GM23248 (cell line): ENCODE data around the gene ENTR1. TPM values are rescaled to one million over a fixed set of nuclear protein-coding genes. Genes with fewer than 3 reads are reported as not detected.

Source experiments
- DNase-seq: peaks from one replicate; pipeline ENCODE4 v3.0.0-alpha.2; 2015
- H2AFZ ChIP-seq: fragments of 200-600 bp; sonication (generic); 2 replicates; pipeline ENCODE4 v1.6.1; 2016; ENCODE audit warnings: antibody characterized with exemption
- H3F3A ChIP-seq: fragments of 200-600 bp; sonication (generic); 2 replicates; pipeline ENCODE4 v1.6.1; 2016; ENCODE audit warnings: mild to moderate bottlenecking, antibody characterized with exemption, mixed run types; ENCODE audit not compliant: insufficient read depth
- H3K27ac ChIP-seq: fragments of 200-600 bp; sonication (generic); 2 replicates; pipeline ENCODE4 v1.5.1; 2016; ENCODE audit warnings: mild to moderate bottlenecking
- H3K27me3 ChIP-seq: fragments of 200-600 bp; sonication (generic); replicated peaks from 2 replicates; pipeline ENCODE4 v1.6.1; 2016; ENCODE audit warnings: mild to moderate bottlenecking; ENCODE audit not compliant: insufficient read depth
- H3K36me3 ChIP-seq: fragments of 200-600 bp; sonication (generic); 2 replicates; pipeline ENCODE4 v1.6.1; 2016; ENCODE audit warnings: low read depth, mild to moderate bottlenecking
- H3K4me1 ChIP-seq: fragments of 200-600 bp; sonication (generic); 2 replicates; pipeline ENCODE4 v1.6.1; 2016; ENCODE audit warnings: mild to moderate bottlenecking; ENCODE audit not compliant: insufficient read depth
- H3K4me2 ChIP-seq: fragments of 200-600 bp; sonication (generic); one replicate; pipeline ENCODE4 v1.6.1; 2016; ENCODE audit warnings: mild to moderate bottlenecking; ENCODE audit not compliant: unreplicated experiment
- H3K4me3 ChIP-seq: fragments of 200-600 bp; sonication (generic); 2 replicates; pipeline ENCODE4 v1.5.1; 2016; ENCODE audit warnings: mild to moderate bottlenecking
- H3K79me2 ChIP-seq: fragments of 200-600 bp; sonication (generic); 2 replicates; pipeline ENCODE4 v1.6.1; 2016; ENCODE audit warnings: mild to moderate bottlenecking; ENCODE audit not compliant: insufficient read depth
- H3K9ac ChIP-seq: fragments of 200-600 bp; sonication (generic); 2 replicates; pipeline ENCODE4 v1.6.1; 2016; ENCODE audit warnings: mild to moderate bottlenecking
- H3K9me2 ChIP-seq: fragments of 200-600 bp; sonication (generic); 2 replicates; pipeline ENCODE4 v1.6.1; 2016; ENCODE audit warnings: mixed run types, mild to moderate bottlenecking, moderate library complexity; ENCODE audit not compliant: insufficient read depth
- H3K9me3 ChIP-seq: fragments of 200-600 bp; sonication (generic); one replicate; pipeline ENCODE4 v1.6.1; 2017; ENCODE audit warnings: low read depth
- H4K20me1 ChIP-seq: fragments of 200-600 bp; sonication (generic); 2 replicates; pipeline ENCODE4 v1.6.0; 2016; ENCODE audit not compliant: insufficient read depth
- EZH2 ChIP-seq: fragments of 200-600 bp; sonication (generic); IDR thresholded peaks from 2 replicates; pipeline ENCODE4 v1.6.1; 2018; ENCODE audit warnings: antibody characterized with exemption, mild to moderate bottlenecking; ENCODE audit not compliant: insufficient read depth, poor library complexity, severe bottlenecking
- EZH2phosphoT487 ChIP-seq: fragments of 200-600 bp; sonication (generic); IDR thresholded peaks from 2 replicates; pipeline ENCODE4 v1.6.1; 2018; ENCODE audit warnings: antibody characterized with exemption, moderate library complexity, mild to moderate bottlenecking, low read depth; ENCODE audit not compliant: insufficient read depth
- WGBS, 2 experiments: methylation state at CpG; one replicate each; pipeline ENCODE4 v1.1.6; 2015 to 2017; ENCODE audit warnings: low lambda C conversion rate in 2 of 2, low coverage in 1 of 2; ENCODE audit errors: missing lambda C conversion rate in 2 of 2; 5-methylcytosine and 5-hydroxymethylcytosine counted together
- in situ Hi-C: fragments of 300-500 bp; cut with MboI; formaldehyde crosslinking; loops from 2 replicates; pipeline ENCODE4 v1.15.0; 2020
- polyA plus RNA-seq: library from polyadenylated mRNA; unstranded; fragments of >200 nt; fragmentation: Nextera tagmentation; extraction: Ambion mirVana; gene quantifications from 2 replicates; pipeline ENCODE4 v1.2.1, GENCODE V29; 2016
- total RNA-seq: library from RNA; depleted of rRNA; stranded (reverse); fragments of >200 nt; shearing (Covaris generic); gene quantifications from 2 replicates; pipeline ENCODE4 v1.2.3, GENCODE V29; 2014

Gene ENTR1
- total and polyA plus RNA-seq, 2 experiments from 2014 or later: 11.2 to 36.4 TPM

- Histone ChIP-seq H3K9me2 (no peaks in the 10 kb centered on the region), H3K4me2 (peak overlapping the region; percentile 92), H3K27me3 (no peaks in the 10 kb centered on the region), H3F3A (peaks cover 13% of the 10 kb centered on the region), H3K79me2 (peaks cover 49% of the 10 kb centered on the region), H3K4me1 (peaks cover 12% of the 10 kb centered on the region), H3K9ac (peak overlapping the region; percentile 82), H2AFZ (peak overlapping the region; percentile 55), H4K20me1 (peaks cover 8% of the 10 kb centered on the region; the same call in 1 of the 2 replicates), H3K36me3 (peaks cover 13% of the 10 kb centered on the region), H3K27ac (peak overlapping the region; percentile 38), H3K9me3 (no peaks in the 10 kb centered on the region), H3K4me3 (peak overlapping the region; percentile 83)
- DNase-seq: peak; percentile 67
- TF ChIP-seq EZH2phosphoT487 (no peak), EZH2 (no peak)
- 29 to 30% methylated on average over 35 to 37 of the region's 37 CpGs for WGBS, 2 experiments
- in situ Hi-C loops: no loop called here
Measured at GRCh38 chr9:136437839-136438547, 27.6 kb upstream of the ENTR1 start.

GRCh38 chr9:136437430-136437829, 27.0 kb upstream of the ENTR1 start:
- in situ Hi-C loops: no loop called here
- Histone ChIP-seq H3K27me3 (no peaks in the 10 kb centered on the region), H3K9me2 (no peaks in the 10 kb centered on the region), H3K9me3 (no peaks in the 10 kb centered on the region), H3K79me2 (peaks cover 49% of the 10 kb centered on the region), H2AFZ (no peak overlapping the region), H4K20me1 (peaks cover 8% of the 10 kb centered on the region; the same call in 1 of the 2 replicates), H3K36me3 (peaks cover 13% of the 10 kb centered on the region), H3K4me1 (peaks cover 12% of the 10 kb centered on the region), H3F3A (peaks cover 13% of the 10 kb centered on the region), H3K9ac (peak overlapping the region; percentile 82), H3K4me2 (peak overlapping the region; percentile 92), H3K27ac (no peak overlapping the region), H3K4me3 (peak overlapping the region; percentile 83)
- TF ChIP-seq EZH2 (no peak), EZH2phosphoT487 (no peak)
- DNase-seq: peak; percentile 69
- WGBS, 2 experiments: 60 to 61% methylated on average over 8 of the region's 8 CpGs

- Histone ChIP-seq H3K9ac (no peak overlapping the region), H3K9me3 (no peaks in the 10 kb centered on the region), H2AFZ (no peak overlapping the region), H3K9me2 (no peaks in the 10 kb centered on the region), H3K27me3 (no peaks in the 10 kb centered on the region), H3K4me2 (no peak overlapping the region), H3F3A (peaks cover 13% of the 10 kb centered on the region), H3K79me2 (peaks cover 49% of the 10 kb centered on the region), H3K4me1 (peaks cover 12% of the 10 kb centered on the region), H3K27ac (no peak overlapping the region), H3K36me3 (peaks cover 10% of the 10 kb centered on the region), H3K4me3 (no peak overlapping the region), H4K20me1 (peaks cover 8% of the 10 kb centered on the region; the same call in 1 of the 2 replicates)
- no peak for DNase-seq
- 84% methylated on average over 22 to 25 of the region's 25 CpGs for WGBS, 2 experiments
- in situ Hi-C loops: no loop called here
- TF ChIP-seq EZH2: no peak
- no peak for TF ChIP-seq EZH2phosphoT487
Measured at GRCh38 chr9:136436055-136436634, 25.7 kb upstream of the ENTR1 start.

GRCh38 chr9:136434580-136435169, 24.3 kb upstream of the ENTR1 start:
- no peak overlapping the region for H3K4me3 ChIP-seq
- H2AFZ ChIP-seq: no peak overlapping the region
- no peaks in the 10 kb centered on the region for H3K9me3 ChIP-seq
- H3K9me2 ChIP-seq: no peaks in the 10 kb centered on the region
- no peak overlapping the region for H3K27ac ChIP-seq
- no peaks in the 10 kb centered on the region for H3F3A ChIP-seq
- no peak overlapping the region for H3K4me2 ChIP-seq
- H4K20me1 ChIP-seq: peaks cover 8% of the 10 kb centered on the region; the same call in 1 of the 2 replicates
- peaks cover 12% of the 10 kb centered on the region for H3K4me1 ChIP-seq
- 96 to 97% methylated on average over 13 to 17 of the region's 17 CpGs for WGBS, 2 experiments
- TF ChIP-seq EZH2phosphoT487: no peak
- TF ChIP-seq EZH2: no peak
- DNase-seq: no peak
- peaks cover 49% of the 10 kb centered on the region for H3K79me2 ChIP-seq
- no peaks in the 10 kb centered on the region for H3K36me3 ChIP-seq
- no peaks in the 10 kb centered on the region for H3K27me3 ChIP-seq
- no peak overlapping the region for H3K9ac ChIP-seq
- in situ Hi-C loops: no loop called here
